Gastroesophageal sphincter (tissue), 3 donors: ENCODE measurements around the gene TRAPPC6A.

Experiments used
- POLR2A ChIP-seq, 2 donors: fragments of 450-650 bp; IDR thresholded peaks; one replicate each; pipeline ENCODE4 v1.6.1; 2017; ENCODE audit warnings: antibody characterized with exemption in 2 of 2, mild to moderate bottlenecking in 2 of 2, moderate library complexity in 1 of 2
- POLR2AphosphoS5 ChIP-seq: sonication (generic); formaldehyde crosslinking; IDR thresholded peaks from one replicate; pipeline ENCODE4 v1.6.1; 2017; ENCODE audit warnings: antibody characterized with exemption
- TF ChIP-seq, protein P1 (sequence below), 4 experiments: fragments of 200-600 bp in 2 of 4; fragments of 450-650 bp in 2 of 4; sonication (generic) in 1 of 4; IDR thresholded peaks; one replicate each; pipeline ENCODE4 v1.5.1; 2017 to 2019; ENCODE audit warnings: antibody characterized with exemption in 4 of 4, mild to moderate bottlenecking in 2 of 4, moderate library complexity in 2 of 4

DNA sequence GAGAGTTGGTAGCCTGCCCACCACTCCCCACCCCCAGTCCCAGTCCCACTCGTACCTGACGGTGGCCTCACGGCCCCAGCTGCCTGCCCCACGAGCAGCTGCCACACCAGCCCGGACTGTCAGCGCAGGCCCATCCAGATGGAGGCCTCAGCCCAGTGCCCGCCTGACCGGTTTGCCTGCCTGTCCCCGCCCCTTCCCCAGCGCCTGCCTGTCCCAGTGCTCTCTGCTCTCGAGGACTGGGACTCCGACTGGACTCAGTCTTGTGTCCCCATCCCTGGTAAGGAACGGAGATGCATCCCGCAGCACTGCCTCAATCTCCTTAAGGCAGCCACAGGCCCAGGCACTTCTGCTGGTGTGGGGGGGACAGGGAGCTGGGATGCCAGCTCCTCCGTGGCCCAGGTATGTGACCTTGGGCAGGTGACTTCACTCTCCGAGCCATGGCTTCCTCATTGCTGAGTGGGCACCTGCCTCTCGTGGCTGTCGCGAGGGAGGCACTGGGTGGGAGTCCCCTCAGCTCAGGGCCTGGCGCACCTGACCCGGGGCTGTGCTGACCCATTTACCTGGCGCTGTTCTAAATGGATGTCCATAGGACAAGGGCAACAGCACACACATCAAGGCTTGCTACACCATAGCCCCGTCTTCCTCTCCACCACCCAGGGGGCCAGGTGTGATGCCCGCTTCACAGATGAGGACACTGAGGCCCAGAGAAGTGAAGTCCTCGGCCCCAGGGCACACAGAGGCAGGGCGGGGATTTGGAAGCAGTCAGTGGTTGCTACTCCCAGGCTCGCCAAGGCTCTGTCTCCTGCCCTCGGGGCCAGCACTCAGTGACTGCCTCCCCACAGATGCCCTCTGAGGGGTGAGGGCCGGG lies 16.9 kb downstream of the TRAPPC6A start, which contains the start of gene NKPD1:
- TF ChIP-seq POLR2A (IDR thresholded peaks at IDR 0.05) (no peak), POLR2AphosphoS5 (no peak)
- TF ChIP-seq, protein P1, sequence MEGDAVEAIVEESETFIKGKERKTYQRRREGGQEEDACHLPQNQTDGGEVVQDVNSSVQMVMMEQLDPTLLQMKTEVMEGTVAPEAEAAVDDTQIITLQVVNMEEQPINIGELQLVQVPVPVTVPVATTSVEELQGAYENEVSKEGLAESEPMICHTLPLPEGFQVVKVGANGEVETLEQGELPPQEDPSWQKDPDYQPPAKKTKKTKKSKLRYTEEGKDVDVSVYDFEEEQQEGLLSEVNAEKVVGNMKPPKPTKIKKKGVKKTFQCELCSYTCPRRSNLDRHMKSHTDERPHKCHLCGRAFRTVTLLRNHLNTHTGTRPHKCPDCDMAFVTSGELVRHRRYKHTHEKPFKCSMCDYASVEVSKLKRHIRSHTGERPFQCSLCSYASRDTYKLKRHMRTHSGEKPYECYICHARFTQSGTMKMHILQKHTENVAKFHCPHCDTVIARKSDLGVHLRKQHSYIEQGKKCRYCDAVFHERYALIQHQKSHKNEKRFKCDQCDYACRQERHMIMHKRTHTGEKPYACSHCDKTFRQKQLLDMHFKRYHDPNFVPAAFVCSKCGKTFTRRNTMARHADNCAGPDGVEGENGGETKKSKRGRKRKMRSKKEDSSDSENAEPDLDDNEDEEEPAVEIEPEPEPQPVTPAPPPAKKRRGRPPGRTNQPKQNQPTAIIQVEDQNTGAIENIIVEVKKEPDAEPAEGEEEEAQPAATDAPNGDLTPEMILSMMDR (IDR thresholded peaks at IDR 0.05) = no peak
